ENCODE data around the gene HRH3. TPM values are rescaled to one million over a fixed set of nuclear protein-coding genes. Genes with fewer than 3 reads are reported as not detected.

The HRH3 gene
- total RNA-seq, 4 donors from 2014 or later = not detected

DNA sequence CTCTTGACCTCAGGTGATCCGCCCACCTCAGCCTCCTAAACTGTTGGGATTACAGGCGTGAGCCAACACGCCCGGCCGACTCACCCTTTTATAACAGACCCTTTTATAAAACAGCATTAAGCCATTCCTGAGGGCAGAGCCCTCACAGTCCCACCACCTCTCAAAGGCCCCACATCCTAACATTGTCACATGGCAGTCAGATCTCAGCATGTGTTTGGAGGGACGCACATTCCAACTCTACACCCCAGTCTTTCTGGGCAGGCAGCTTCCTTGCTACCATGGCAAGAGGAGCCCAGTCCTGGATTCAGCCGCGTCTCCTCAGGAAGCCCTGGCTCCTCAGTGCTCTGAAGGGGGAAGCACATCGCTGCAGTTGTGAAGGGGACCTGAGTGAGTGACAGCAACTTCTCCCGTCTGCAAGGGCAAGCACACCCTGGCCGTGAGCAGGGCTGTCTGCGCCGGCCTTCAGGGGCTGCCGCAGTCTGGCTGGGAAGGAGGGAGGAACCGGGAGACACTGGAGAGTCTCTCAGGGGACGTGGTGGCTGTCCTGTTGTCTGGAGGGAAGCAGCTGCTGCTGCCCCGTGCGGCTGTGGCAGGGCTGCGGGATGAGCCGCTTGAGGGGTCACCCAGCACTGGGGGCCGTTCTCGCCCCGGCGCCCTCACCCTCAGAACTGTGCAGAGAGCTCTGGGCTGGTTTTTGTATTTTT, 34.1 kb upstream of the HRH3 start:
- Histone ChIP-seq H3K4me3 (no peak overlapping the region), H3K36me3 (peaks cover 14 to 32% (median 25%) of the 10 kb centered on the region in 4 donors), H3K4me1 (peaks cover 5 to 25% (median 17%) of the 10 kb centered on the region in 4 donors), H3K27me3 (no peaks in the 10 kb centered on the region), H3K9me3 (no peaks in the 10 kb centered on the region), H3K27ac (replicated peaks in 1 of 4) (no peak overlapping the region)
- 79% methylated on average over 16 of the region's 24 CpGs for WGBS
- intact Hi-C loops (cut with DNase I) = no loop called here
- no peak for DNase-seq (ENCODE audit: extremely low spot score)
- no peak for TF ChIP-seq EP300 (IDR thresholded peaks at IDR 0.05)
- TF ChIP-seq, protein P1, sequence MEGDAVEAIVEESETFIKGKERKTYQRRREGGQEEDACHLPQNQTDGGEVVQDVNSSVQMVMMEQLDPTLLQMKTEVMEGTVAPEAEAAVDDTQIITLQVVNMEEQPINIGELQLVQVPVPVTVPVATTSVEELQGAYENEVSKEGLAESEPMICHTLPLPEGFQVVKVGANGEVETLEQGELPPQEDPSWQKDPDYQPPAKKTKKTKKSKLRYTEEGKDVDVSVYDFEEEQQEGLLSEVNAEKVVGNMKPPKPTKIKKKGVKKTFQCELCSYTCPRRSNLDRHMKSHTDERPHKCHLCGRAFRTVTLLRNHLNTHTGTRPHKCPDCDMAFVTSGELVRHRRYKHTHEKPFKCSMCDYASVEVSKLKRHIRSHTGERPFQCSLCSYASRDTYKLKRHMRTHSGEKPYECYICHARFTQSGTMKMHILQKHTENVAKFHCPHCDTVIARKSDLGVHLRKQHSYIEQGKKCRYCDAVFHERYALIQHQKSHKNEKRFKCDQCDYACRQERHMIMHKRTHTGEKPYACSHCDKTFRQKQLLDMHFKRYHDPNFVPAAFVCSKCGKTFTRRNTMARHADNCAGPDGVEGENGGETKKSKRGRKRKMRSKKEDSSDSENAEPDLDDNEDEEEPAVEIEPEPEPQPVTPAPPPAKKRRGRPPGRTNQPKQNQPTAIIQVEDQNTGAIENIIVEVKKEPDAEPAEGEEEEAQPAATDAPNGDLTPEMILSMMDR (IDR thresholded peaks at IDR 0.05) = no peak
- TF ChIP-seq POLR2A (IDR thresholded peaks at IDR 0.05; ENCODE audit: low read depth) = no peak
- TF ChIP-seq POLR2AphosphoS5 (IDR thresholded peaks at IDR 0.05) = no peak

DNA sequence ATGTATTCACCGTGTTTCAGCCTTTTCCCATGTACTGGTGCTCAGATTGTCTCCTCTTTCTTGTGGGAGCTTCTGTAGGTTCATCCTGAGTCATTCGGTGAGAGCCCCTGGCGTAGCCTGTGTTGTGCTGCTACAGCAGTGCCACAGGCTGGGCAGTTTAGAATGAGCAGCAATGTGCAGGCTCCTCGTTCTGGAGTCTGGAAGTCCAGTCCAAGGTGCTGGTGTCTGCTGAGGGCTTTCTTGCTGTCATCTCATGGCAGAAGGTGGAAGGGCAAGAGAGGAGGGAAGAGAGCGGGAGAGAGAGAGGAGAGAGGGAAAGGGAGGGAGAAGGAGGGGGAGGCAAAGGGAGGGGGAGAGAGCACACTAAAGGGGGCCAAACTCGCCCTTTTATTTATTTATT, 33.3 kb upstream of the HRH3 start:
- 93% methylated on average over 6 of the region's 6 CpGs for WGBS
- no peaks in the 10 kb centered on the region for H3K27me3 ChIP-seq
- peaks cover 14 to 28% (median 23%) of the 10 kb centered on the region in 4 donors for H3K36me3 ChIP-seq
- H3K4me3 ChIP-seq = no peak overlapping the region
- no peak for DNase-seq (ENCODE audit: extremely low spot score)
- TF ChIP-seq, protein P1 (IDR thresholded peaks at IDR 0.05) = no peak
- TF ChIP-seq POLR2A (IDR thresholded peaks at IDR 0.05; ENCODE audit: low read depth) = no peak
- TF ChIP-seq POLR2AphosphoS5 (IDR thresholded peaks at IDR 0.05) = no peak
- no peak for TF ChIP-seq EP300 (IDR thresholded peaks at IDR 0.05)
- no peaks in the 10 kb centered on the region for H3K9me3 ChIP-seq
- intact Hi-C loops (cut with DNase I) = no loop called here
- no peak overlapping the region for H3K27ac ChIP-seq (replicated peaks in 1 of 4)
- H3K4me1 ChIP-seq = peaks cover 0 to 17% (median 9%) of the 10 kb centered on the region in 4 donors

DNA sequence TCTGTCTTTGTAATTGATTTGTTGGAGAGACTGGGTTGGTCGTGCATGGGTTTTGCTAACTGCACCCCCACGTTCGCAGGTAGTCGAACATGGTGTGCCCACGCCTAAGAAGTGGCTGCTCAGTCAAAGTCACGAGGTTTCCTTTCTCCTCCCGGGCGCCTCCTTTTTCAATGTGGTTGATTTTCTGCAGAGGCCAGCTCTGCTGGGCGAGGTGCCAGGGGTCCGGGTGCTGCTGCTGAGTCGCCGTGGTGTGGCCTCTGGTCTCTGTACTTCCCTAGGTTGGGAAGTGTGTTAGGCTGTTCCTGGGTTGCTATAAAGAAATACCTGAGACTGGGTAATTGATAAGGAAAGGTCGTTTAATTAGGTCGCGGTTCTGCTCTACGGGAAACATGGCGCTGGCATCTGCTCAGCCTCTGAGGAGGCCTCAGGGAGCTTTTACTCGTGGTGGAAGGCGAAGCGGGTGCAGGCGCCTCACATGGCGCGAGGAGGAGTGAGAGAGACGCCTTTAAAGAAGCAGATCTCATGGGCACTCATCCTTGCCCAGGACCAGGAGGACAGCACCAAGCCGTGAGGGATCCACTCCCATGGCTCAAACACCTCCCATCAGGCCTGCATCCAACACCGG, 32.4 kb upstream of the HRH3 start:
- H3K9me3 ChIP-seq = no peaks in the 10 kb centered on the region
- WGBS = 91% methylated on average over 24 of the region's 26 CpGs
- no peak overlapping the region for H3K27ac ChIP-seq (replicated peaks in 1 of 4)
- TF ChIP-seq POLR2AphosphoS5 (IDR thresholded peaks at IDR 0.05) (no peak), EP300 (IDR thresholded peaks at IDR 0.05) (no peak), POLR2A (IDR thresholded peaks at IDR 0.05; ENCODE audit: low read depth) (no peak)
- TF ChIP-seq, protein P1 (IDR thresholded peaks at IDR 0.05) = no peak
- H3K36me3 ChIP-seq = peaks cover 14 to 23% (median 21%) of the 10 kb centered on the region in 4 donors
- H3K27me3 ChIP-seq = no peaks in the 10 kb centered on the region
- H3K4me3 ChIP-seq = no peak overlapping the region
- H3K4me1 ChIP-seq = peaks cover 0 to 15% (median 3%) of the 10 kb centered on the region in 4 donors
- intact Hi-C loops (cut with DNase I) = no loop called here
- no peak for DNase-seq (ENCODE audit: extremely low spot score)

DNA sequence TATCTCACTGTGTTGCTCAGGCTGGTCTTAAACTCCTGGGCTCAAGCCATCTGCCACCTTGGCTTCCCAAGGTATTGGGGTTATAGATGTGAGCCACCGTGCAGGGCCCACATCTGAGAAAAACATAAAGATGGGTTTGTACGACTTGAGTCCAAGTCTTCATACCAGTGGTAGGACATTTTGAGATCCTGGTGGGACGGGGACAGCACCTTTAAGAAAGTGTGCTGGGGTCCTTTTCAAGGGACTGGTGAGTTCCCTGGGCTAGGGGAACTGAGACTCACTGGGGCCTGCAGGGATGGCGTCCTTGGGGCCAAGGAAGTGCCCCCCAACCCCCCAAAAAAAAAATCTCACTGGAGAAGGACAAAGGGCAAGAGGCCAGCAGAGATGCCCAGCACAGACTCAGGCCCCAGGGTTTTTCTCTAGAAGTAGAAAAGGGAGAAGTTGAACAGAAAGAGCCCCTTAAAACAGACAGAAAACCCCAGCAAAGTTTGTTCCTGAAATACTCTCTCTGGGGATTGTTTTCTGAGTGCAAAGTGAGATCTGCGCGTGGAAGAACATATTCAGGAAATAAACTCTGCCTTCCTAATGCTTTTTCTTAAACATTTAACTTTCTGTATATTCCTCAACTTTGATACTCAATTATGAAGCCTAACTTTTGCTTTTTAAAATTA, 28.9 kb upstream of the HRH3 start:
- Histone ChIP-seq H3K36me3 (peaks cover 0 to 11% (median 3%) of the 10 kb centered on the region in 4 donors), H3K4me3 (no peak overlapping the region), H3K27me3 (no peaks in the 10 kb centered on the region), H3K9me3 (no peaks in the 10 kb centered on the region), H3K4me1 (peaks cover 25 to 49% (median 31%) of the 10 kb centered on the region in 4 donors), H3K27ac (replicated peaks in 1 of 4) (no peak overlapping the region)
- 79% methylated on average over 6 of the region's 6 CpGs for WGBS
- DNase-seq (ENCODE audit: extremely low spot score) = no peak
- TF ChIP-seq POLR2A (IDR thresholded peaks at IDR 0.05; ENCODE audit: low read depth) (no peak), EP300 (IDR thresholded peaks at IDR 0.05) (no peak), POLR2AphosphoS5 (IDR thresholded peaks at IDR 0.05) (no peak)
- TF ChIP-seq, protein P1 (IDR thresholded peaks at IDR 0.05) = no peak
- intact Hi-C loops (cut with DNase I) = no loop called here
